GM18511 (cell line): ENCODE results near the gene SNX18.

Source experiments
- ATAC-seq: cut with Tn5 transposase; IDR thresholded peaks from one replicate; pipeline ENCODE4 v1.9.1; 2021; ENCODE audit warnings: mild to moderate bottlenecking, moderate library complexity; ENCODE audit not compliant: unreplicated experiment

The SNX18 gene

DNA sequence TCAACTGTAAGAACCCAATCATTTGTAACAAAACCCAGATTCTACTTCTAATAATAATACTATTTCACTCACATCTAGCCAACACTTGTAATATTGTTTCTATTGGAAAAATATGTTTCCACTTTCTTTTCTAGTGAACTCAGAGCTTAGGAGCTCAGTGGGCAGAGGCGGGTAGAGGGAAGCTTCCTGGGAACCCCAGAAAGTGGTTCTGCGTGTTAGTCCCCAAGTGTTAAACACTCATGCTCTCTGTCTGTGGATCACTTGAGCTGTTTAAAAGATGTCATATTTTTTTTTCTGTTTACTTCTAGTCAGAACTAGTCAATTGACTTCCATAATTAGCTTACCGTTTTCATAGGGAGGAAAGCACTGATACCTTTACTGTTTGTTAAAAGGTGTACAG, 20.6 kb downstream of the SNX18 start:
- ATAC-seq = no peak

DNA sequence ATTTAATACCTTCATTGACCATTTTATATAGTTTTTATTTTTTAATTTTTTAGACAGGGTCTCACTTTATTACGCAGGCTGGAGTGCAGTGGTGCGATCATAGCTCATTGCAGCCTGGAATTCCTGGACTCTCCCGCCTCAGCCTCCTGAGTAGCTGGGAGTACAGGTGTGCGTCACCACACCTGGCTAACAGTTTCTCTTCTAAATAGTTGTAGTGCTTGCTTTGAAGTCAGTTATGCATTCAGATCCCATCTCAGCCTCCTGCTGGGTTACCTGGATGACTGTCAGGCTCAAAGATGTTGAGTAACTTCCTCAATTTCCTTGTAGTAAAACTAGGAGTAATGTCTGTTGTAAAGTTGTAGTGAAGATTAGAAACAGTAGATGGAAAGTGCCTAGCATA, 21.4 kb downstream of the SNX18 start:
- ATAC-seq = no peak

DNA sequence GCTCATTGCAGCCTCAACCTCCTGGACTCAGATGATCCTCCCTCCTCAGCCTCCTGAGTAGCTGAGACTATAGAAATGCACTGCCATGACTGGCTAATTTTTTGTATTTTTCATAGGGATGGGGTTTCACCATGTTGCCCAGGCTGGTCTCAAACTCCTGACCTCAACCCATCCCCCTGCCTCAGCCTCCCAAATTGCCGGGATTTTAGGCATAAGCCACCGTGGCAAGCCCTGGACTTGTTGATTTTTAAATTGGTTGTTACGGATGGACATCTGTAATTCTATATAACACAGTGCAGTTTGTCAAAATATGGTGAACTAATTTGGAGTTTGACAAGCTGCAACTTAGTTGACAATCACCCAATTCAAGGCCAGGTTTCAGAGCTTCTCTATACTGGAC, 22.7 kb downstream of the SNX18 start:
- no peak for ATAC-seq

DNA sequence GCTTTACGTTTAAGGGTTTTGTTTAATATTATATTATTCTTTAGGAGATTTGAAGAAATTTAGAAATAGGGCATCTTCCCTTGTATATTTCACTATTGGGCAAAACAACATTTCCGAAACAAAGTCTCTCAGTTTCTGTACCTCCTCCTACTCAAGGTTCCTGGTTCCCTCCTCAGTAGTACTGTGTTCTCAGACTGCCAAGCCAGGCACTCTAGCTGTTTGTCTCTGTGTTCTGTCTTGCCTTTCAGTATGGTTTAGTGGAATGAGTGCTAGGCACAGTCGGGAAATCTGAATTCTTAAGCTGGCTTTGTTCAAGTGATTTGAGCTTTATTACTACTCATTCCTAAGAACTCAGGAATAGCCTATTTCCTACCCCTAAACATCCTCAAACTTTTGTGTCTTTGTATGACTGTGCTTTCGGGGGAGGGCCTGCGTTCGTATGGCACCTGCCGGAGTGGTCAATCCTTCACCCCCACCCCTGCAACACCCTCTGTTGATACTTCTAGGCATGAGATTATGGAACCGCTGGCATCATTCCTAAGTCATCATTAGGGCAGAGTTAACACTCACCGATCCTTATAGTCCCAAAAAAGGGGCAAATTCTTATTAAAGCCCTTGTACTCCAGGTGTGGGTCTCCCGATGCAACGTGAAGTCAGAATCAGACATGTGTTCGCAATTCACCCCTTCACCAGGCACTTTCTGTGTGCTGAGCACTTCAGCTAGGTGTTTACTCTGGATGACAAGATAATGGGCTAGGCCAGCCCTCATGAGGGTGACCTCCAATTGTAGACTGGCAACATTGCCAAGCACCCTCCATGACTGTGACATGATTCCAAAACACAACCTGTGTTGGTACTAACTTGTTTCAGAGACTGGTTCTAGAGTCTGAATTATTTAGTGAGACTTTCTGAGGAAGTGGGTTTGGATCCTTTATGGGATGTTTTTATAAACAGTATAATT, 24.5 kb downstream of the SNX18 start:
- ATAC-seq = no peak

- no peak for ATAC-seq
These were observed 26.5 kb downstream of the SNX18 start for GRCh38 chr5:54544044-54544443.

DNA sequence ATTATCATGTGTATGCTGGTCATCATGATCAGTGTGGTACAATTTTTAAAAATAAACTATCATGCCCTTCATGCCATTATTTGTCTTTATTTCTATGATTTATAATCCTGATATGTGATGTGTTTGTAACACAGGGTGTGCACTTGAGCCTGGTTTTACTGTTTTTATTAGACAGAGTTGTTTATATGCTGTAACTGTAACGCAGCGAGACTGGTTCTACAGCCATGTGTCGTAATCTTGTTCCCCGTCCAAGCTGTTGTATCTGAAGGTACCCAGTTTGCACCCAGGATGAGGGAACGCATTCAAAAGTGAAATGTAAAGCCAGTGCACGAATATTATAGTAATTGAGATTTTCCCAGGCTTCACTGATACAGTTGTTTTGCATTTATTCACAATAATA, 28.2 kb downstream of the SNX18 start:
- no peak for ATAC-seq

DNA sequence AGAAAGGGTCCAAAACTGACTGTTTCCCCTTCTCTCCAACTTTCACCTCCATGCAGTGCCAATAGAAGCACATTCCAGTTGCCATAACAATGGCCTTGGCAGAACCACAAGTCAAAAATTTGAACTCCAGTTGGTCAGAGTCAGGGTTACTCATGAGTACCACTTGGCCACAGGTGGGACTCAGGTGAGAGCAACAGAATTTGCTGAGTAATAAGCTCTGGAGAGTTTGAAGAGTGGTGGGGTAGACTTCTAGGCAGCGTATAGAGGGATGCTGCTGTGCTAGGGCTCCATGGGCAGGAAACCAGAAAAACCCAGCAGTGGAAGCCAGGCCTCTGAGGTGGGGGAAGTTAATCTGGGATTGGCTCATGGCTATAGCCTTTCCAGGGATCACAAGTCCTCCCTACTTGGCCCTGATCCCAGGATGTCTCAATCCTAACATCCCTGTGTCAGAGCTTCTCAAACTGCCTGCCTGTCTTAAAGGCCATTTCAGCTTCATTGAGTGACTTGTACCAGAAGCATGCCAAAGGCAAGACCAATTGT, 30.2 kb downstream of the SNX18 start:
- ATAC-seq = no peak

GRCh38 chr5:54548565-54548964, 31.0 kb downstream of the SNX18 start:
- ATAC-seq = no peak

- ATAC-seq = no peak
These were observed 33.7 kb downstream of the SNX18 start for GRCh38 chr5:54551292-54551691.

- ATAC-seq = no peak
These were observed 34.4 kb downstream of the SNX18 start for GRCh38 chr5:54551926-54552325.

- ATAC-seq = no peak
These were observed 34.9 kb downstream of the SNX18 start for GRCh38 chr5:54552446-54552845.

GRCh38 chr5:54553659-54554207, 36.2 kb downstream of the SNX18 start:
- ATAC-seq = no peak

- no peak for ATAC-seq
These were observed 38.6 kb downstream of the SNX18 start for GRCh38 chr5:54556141-54556540.

GRCh38 chr5:54558362-54558761, 40.8 kb downstream of the SNX18 start:
- no peak for ATAC-seq

GRCh38 chr5:54561651-54562050, 44.1 kb downstream of the SNX18 start:
- ATAC-seq = no peak

DNA sequence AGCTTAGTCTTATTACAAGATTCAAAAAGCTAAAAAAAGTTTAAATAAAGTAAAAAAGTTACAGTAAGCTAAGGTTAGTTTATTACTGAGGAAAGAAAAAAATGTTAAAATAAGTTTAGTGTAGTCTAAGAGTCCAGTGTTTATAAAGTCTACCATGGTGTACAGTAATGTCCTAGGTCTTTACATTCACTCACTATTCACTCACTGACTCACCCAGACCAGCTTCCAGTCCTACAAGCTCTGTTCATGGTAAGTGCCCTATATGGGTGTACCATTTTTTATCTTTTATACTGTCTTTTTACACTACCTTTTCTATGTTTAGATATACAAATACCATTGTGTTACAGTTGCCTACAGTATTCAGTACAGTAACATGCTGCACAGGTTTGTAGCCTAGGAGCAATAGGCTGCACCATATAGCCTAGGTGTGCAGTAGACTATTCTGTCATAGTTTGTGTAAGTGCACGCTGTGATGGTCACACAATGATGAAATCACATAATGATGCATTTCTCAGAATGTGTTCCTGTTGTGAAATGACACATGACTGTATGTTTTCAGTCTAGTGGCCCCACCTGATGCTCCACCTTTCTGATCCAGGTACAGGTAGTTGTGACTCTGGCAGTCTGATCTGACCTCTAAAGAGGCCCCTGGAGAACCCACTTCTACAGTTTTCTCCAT, 45.7 kb downstream of the SNX18 start:
- no peak for ATAC-seq

DNA sequence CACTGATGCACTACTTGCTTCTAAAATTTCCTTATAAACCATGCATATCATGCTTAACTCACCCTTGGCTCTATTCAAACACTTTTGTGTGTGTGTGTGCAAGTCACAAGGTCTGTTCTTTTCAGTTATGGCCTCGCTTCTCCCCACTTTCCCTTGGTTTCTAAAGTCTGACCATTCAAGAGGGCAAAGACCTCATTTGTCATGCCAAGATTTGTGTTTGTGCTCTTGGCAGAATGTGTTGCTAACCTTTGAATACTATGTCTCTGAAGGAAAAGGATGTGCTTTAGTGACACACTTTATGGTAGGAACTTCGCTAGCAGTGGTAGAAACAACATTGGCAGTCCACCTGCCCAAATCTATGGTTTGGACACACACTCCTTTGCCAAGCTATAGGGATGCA, 50.4 kb downstream of the SNX18 start:
- no peak for ATAC-seq

DNA sequence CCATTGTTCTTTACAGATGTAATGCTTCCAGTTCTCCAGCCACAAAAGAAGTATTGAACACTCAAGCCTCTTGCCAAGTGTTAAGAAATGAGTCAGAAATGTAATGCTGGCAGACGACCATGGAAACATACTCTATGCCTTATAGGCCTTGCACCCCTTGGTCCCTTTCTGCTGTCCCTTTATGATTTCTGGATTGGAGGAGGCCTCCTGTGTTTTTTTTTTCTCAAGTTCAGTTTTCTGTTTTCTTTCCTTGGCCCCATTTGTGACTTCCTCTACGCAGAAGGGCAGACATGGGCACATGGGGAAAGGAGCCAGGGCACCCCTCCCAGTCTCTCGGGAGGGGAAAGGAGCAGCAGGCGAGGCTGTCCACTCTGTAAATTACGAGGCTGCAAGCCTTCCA, 53.4 kb downstream of the SNX18 start:
- no peak for ATAC-seq

DNA sequence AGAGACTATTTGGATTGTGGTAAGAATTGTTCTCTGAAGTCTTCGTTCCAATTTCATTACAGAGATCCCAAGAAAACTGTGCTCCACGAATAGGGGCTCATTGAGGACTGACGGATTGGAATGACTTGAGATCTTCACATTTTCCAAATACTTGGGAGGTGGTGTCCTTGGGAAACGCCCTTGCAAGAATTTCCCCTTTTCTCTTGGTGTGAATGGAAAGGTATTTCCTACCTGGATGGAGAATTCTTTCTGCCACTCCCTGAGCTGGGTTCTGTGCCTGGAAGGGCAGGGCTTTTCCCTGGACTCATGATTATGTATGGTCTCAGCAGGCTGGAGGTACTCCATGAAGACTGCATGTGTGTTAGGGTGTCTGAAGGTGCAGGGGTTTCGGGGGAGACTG, 53.9 kb downstream of the SNX18 start:
- no peak for ATAC-seq

DNA sequence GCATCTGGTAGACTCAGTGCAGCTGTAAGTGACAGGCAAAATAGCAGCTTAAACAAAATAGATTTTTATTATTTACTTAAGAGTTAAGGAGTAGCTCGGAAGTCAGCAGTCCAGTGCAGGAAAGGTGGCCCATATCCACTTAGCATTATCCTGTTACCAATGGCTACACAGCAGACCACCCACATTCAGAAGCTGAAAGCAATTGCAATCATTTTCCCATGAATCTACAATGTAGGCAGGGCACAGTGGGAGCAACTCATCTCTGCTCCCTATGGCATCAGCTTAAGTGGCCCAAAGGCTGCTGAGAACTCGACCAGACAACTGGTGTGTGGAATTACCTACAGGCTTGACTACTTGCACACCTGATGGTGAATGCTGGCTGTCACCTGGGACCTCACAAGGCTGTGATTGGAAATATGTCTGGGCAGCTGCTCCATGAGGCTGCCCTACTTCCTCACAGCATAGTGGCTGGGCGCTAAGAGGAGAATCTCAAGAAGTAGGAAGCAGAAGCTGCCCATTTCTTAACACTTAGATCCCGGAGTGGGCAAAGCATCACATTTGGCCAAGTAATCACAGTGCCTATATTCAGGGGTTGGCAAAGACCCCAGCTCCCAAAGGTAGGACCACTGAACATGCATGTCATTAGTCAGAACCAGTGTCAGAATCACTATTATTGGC, 56.4 kb downstream of the SNX18 start:
- ATAC-seq = no peak

GRCh38 chr5:54577528-54577927, 60.0 kb downstream of the SNX18 start:
- ATAC-seq = no peak
